A673 (cell line): ENCODE results near the gene EML3. TPM values are rescaled to one million over a fixed set of nuclear protein-coding genes. Genes with fewer than 3 reads are reported as not detected.

Experiments
- BruUV-seq: library from RNA; stranded (reverse); fragments of 400-500 nt; replicated peaks from 2 replicates; lab custom pipeline; 2021; lab: Mats Ljungman, UMichigan
- CTCF ChIA-PET: fragments of 300-600 bp; sonication (Branson Sonifier 250); formaldehyde crosslinking; loops from one replicate; lab custom pipeline; 2022; ENCODE audit warnings: antibody characterized with exemption; lab: Charles Lee
- POLR2A ChIA-PET: fragments of 300-600 bp; sonication (Branson Sonifier 250); formaldehyde crosslinking; loops from one replicate; lab custom pipeline; 2022; ENCODE audit warnings: antibody characterized with exemption; ENCODE audit not compliant: low non-redundant PET; lab: Charles Lee
- DNase-seq: peaks from one replicate; pipeline ENCODE4 v3.0.0-alpha.2; 2015; ENCODE audit warnings: low spot score
- H3K27ac ChIP-seq: fragments of 200-600 bp; sonication (generic); 2 replicates; pipeline ENCODE4 v1.5.1; 2016; ENCODE audit warnings: mixed run types, low read depth, mild to moderate bottlenecking, mixed read lengths, antibody characterized with exemption, low read length; ENCODE audit not compliant: poor library complexity, severe bottlenecking
- H3K27me3 ChIP-seq: fragments of 200-600 bp; sonication (generic); replicated peaks from 2 replicates; pipeline ENCODE4 v1.6.1; 2017; ENCODE audit warnings: mixed run types, low read depth, mild to moderate bottlenecking, mixed read lengths, antibody characterized with exemption, low read length; ENCODE audit not compliant: insufficient read depth, poor library complexity
- H3K36me3 ChIP-seq: fragments of 200-600 bp; sonication (generic); 2 replicates; pipeline ENCODE4 v1.6.1; 2016; ENCODE audit warnings: mixed run types, mild to moderate bottlenecking, mixed read lengths, antibody characterized with exemption, low read length; ENCODE audit not compliant: insufficient read depth, poor library complexity, severe bottlenecking
- H3K4me1 ChIP-seq: fragments of 200-600 bp; sonication (generic); 2 replicates; pipeline ENCODE4 v1.6.1; 2017; ENCODE audit warnings: mixed run types, mild to moderate bottlenecking, mixed read lengths, antibody characterized with exemption, low read length; ENCODE audit not compliant: insufficient read depth, poor library complexity, severe bottlenecking
- H3K4me3 ChIP-seq: fragments of 200-600 bp; sonication (generic); 2 replicates; pipeline ENCODE4 v1.5.1; 2016; ENCODE audit warnings: low read depth, mixed run types, mild to moderate bottlenecking, mixed read lengths, low read length; ENCODE audit not compliant: poor library complexity, severe bottlenecking
- H3K9me3 ChIP-seq: fragments of 200-600 bp; sonication (generic); 2 replicates; pipeline ENCODE4 v1.6.1; 2016; ENCODE audit warnings: mixed run types, low read depth, mild to moderate bottlenecking, mixed read lengths, antibody characterized with exemption, low read length; ENCODE audit not compliant: poor library complexity, severe bottlenecking
- CTCF ChIP-seq: fragments of 300-800, 200-600 bp; sonication (generic); conservative IDR thresholded peaks from 2 replicates; pipeline ENCODE4 v1.5.1; 2017; ENCODE audit warnings: low read depth, mild to moderate bottlenecking, antibody characterized with exemption, low read length, moderate library complexity, mixed read lengths
- EZH2 ChIP-seq: fragments of 200-600 bp; sonication (generic); IDR thresholded peaks from 2 replicates; pipeline ENCODE4 v1.6.1; 2017; ENCODE audit warnings: borderline replicate concordance, low read depth, mild to moderate bottlenecking, mixed read lengths, antibody characterized with exemption, low read length; ENCODE audit not compliant: poor library complexity, severe bottlenecking
- intact Hi-C: fragments of 100-400 bp; cut with micrococcal nuclease; formaldehyde crosslinking; loops from one replicate; pipeline ENCODE4 v1.10.0; 2022; ENCODE audit not compliant: unreplicated experiment
- total RNA-seq: library from RNA; stranded (reverse); gene quantifications from 2 replicates; pipeline ENCODE4 v1.2.3, GENCODE V29; 2021

Gene EML3
- total RNA-seq, 1 experiment from 2014 or later, result 21.3 TPM

GRCh38 chr11:62648967-62649364 lies 36.4 kb upstream of the EML3 start:
- intact Hi-C loops, result no loop called here
- Histone ChIP-seq H3K27me3 (no peaks in the 10 kb centered on the region), H3K36me3 (peaks cover 34% of the 10 kb centered on the region), H3K9me3 (no peaks in the 10 kb centered on the region), H3K27ac (no peak overlapping the region), H3K4me1 (peaks cover 19% of the 10 kb centered on the region), H3K4me3 (no peak overlapping the region)
- no TSS peak for BruUV-seq
- no peak for DNase-seq
- CTCF ChIA-PET, result no interaction called here
- POLR2A ChIA-PET, result interaction anchor here (0.6 kb wide), 1 partner anchor 16 kb away, joined by 3 read pairs; the partner anchor contains the start of genes C11orf98 and CSKMT
- TF ChIP-seq CTCF (no peak), EZH2 (no peak)

GRCh38 chr11:62648185-62648966 lies 35.8 kb upstream of the EML3 start:
- Histone ChIP-seq H3K4me1 (peaks cover 19% of the 10 kb centered on the region), H3K4me3 (no peak overlapping the region), H3K9me3 (no peaks in the 10 kb centered on the region), H3K27me3 (no peaks in the 10 kb centered on the region), H3K36me3 (peaks cover 40% of the 10 kb centered on the region), H3K27ac (no peak overlapping the region)
- intact Hi-C loops, result no loop called here
- TF ChIP-seq EZH2 (no peak), CTCF (no peak)
- POLR2A ChIA-PET, result interaction anchor here (0.6 to 0.8 kb wide), 2 partner anchors 16 to 17 kb away, joined by 3 read pairs; partner anchors contain the start of genes C11orf98 and CSKMT
- CTCF ChIA-PET, result no interaction called here
- DNase-seq, result no peak
- BruUV-seq, result no TSS peak

GRCh38 chr11:62647609-62648005 lies 35.0 kb upstream of the EML3 start:
- DNase-seq, result no peak
- BruUV-seq, result no TSS peak
- CTCF ChIA-PET, result no interaction called here

More at GRCh38 chr11:62647609-62648005, 35.0 kb upstream of the EML3 start:
- TF ChIP-seq EZH2 (no peak), CTCF (no peak)
- intact Hi-C loops, result no loop called here
- peaks cover 19% of the 10 kb centered on the region for H3K4me1 ChIP-seq
- no peaks in the 10 kb centered on the region for H3K27me3 ChIP-seq
- POLR2A ChIA-PET, result interaction anchor here (0.8 kb wide), 1 partner anchor 17 kb away, joined by 3 read pairs; the partner anchor contains the start of gene C11orf98
- no peak overlapping the region for H3K4me3 ChIP-seq
- H3K27ac ChIP-seq, result no peak overlapping the region
- no peaks in the 10 kb centered on the region for H3K9me3 ChIP-seq
- H3K36me3 ChIP-seq, result peaks cover 45% of the 10 kb centered on the region
